GDM1 (cell line): ENCODE results near the gene EYS.
"Not testable (repeated sequence)": the region's sequence is repeated elsewhere in the genome, so short reads cannot be mapped to it uniquely, and the experiment has no call there.

Experiments used
- DNase-seq: peaks from one replicate; lab custom pipeline; 2025; lab: John Stamatoyannopoulos, UW

EYS gene

DNA sequence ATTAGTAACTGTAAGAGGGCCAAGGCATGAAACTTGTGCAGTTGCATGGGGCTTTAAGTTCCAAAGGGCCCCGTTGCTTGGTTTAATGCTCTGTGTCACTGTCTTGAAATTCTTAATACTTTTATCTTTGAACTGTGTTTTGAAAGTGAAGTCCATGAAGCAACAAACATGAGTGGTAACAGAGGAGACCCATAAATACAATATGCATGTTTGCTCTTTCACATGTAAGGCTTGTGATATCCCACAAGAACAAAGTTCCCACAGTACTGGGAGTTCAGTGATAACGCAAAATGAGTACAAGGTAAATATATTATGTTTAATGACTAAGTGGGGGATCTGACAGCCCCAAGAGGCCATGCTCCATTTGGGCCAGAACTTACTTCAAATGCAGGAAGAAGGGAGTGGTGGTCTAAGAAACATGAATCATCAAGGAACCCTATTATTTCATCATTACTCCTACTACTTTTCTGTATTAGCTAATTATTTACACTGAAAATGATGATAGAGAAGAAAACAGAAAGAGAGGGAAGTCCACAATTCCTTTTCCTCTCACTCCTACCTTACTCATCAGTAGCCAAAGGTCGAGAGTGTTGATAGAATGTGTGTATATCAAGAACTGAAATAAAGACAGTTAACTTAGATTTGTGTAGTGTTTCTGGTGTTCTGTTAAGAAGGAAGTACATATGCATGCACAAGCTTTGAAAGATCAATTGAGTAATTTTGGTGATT, 1914.1 kb downstream of the EYS start:
- no peak for DNase-seq

DNA sequence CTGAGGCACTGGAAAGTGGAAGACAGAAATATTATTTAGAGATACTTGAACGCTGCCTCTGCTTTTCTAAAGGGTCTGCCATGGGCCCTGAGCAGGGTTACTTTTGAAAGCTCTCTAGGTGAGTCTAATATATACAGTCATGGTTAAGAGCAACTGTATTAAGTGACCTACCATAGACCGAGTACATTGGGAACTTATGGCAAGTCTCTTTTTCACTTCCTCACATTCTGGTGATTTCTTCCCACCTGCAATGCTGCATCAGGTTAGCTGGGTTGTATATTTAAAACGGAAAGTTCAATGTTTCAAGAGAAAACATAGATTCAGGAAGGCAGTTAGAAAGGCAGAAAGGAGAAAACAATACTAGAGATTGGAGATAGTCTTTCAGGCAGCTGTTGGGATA, 1916.7 kb downstream of the EYS start:
- DNase-seq, result no peak

DNA sequence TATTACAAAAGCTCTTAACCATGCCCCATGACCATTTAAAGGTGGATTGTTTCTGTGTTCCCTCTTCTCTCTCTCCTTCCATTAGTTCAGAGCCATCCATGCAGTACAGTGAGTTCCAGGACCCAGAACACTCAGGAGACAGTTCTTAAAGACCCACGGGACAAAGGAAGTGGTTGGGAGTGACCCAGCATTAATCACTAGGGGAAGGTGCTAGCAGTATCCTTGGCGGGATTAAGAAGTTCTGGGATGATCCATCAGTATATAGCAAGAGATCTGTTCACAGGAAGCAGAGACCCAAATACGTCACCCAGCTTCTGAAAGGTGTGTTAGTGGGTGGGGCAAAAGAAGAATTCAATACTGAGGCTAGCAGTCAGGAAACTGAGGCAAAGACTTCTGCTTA, 1917.3 kb downstream of the EYS start:
- no peak for DNase-seq

DNA sequence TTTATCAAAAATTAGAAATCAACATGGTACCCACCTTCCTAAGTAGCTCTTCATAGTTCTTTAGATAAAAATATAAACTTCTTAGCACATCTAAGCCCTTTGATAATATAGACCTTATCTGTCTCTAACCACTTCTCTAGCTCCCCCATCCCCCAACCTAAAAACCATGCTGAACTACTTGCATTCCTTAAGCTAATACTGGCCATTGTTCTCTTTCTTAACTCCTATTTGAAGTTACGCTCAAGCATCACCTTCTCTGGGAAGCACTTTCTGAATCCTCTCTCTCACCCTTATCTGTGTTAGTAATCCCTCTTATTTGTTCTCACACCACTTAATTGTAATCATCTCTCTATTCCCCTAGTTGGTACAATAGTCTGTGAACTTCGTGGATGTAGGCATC, 1918.5 kb downstream of the EYS start:
- no peak for DNase-seq

DNA sequence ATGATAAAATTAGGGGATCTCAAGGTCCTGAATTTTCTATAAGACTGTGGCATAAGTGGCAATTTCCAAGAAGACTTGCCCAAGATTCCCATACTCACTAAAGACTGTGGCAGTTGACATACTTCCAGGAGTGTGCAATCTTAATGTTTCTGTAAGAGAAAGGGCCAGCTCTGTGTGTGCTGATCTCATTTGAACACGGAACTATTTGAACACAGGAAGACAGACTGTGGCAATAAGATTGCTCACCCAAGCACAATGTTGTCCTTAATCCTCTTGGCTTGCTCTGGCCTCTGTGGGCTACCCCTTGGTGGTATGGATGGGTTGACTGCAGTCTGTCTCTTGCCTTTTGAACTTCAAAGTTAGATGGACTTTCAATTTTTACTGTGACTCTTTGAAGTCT, 1920.0 kb downstream of the EYS start:
- no peak for DNase-seq

DNA sequence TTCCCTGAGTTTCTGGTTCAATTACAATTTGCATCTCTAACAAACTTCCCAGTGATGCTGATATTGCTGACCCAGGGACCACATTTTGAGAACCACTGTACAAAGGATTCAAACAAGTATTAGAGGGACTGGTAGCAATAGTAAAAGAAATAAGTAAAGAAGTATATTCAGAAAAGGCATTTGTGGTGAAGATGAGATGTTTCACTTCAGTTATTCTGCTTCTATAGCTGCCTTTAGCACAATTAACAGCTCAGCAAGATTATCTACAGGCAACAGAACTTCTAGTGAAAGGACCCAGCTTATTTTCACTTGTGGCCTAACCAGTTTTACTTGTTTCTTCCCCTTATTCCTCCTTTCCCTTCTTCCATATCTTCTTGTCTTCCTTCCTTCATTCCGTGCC, 1922.0 kb downstream of the EYS start:
- DNase-seq, result no peak

DNA sequence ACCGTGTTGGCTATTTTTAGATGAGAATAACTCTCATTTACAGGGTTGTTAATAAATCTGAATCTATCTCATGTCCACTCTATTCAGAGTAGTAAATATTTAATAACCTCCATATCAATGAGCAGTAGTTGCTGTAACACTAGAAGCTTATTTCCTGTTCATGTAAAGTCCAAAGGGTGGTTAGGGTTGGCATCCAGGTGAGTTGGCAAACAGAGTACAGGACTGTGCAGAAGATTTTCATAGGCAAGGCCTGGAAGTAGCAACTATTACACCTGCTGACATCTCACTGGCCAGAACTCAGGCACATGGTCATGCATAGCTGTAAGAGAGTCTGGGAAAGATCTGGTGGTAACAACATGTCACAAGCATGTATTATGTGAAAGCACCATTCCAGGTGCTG, 1923.9 kb downstream of the EYS start:
- no peak for DNase-seq

DNA sequence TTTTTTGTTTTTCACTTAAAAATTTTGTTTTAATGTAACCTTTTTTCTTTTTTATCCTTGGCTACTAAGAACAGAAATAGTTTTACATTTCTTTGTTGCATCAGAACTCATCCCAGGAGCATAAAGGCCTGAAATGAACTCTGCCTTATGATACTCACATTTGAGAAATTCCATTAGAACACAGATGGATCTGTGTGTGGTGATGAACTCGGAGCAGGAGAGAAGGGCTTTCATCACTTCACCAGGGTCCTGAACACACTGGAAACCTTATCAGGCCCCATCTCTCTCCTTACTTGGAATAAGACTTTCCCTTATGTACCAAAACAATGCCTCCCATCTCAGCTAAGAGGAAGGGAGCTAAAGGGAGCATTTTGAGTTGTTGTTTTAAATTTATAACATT, 1932.1 kb downstream of the EYS start:
- no peak for DNase-seq

DNA sequence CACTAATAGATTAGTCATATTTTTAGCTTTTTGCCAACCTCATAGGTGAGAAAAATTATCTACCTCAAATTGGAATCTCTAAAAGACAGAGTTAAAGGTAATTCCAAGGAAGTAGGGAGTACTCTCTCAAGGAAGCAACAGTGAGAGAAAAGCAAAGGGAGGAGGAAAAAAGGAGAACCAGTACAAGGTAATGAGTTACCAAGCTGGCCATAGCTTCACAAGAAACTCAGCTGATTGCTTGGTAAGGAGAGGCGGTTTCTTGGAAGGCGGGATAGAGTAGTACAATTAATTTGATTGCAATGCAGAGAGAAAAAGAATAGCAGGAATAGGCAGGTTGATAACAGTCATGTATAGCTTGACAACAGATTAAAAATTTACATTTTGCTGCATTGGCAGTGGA, 1933.8 kb downstream of the EYS start:
- no peak for DNase-seq

DNA sequence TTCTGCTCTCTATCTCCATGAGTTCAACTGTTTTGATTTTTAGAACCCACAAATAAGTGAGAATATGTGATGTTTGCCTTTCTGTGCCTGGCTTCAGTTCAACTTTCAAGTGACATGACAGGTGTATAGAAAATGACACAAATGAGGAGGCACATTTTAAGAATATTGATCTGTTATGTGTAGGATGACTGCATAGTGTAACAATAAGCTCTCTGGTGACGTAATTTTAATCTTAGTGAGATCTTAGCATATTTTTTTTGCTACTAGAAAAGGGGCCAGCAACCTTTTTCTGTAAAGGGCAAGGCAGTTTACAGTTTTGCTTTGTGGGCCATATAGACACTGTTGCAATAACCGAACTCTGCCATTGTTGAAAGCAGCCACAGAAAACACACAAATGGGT, 1941.2 kb downstream of the EYS start:
- no peak for DNase-seq

DNA sequence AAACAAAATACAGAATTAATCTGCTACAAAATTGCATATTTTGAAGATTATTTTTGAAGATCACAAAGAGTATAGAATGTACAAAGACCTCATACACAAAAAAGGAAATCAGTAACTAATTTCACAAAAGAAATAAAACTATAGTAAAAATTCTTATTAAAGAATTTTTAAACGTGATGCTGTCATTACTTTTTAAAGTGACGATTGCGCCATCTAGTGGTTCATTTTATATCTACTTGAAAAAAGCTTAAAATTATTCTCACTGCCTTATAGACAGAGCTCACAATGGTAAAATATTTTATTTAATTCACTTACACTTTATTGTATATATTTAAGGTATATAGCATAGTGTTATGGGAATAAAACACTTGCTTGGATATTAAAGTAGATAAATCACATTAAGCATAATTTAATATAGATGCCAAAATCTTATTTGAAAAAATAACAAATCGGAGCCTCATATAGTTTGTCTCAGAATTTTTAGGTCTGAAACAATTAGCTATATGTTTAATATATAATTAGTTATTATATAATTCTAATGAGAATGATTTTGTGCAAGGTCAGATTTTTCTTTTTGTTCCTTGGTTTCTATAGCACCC, 1942.6 kb downstream of the EYS start:
- DNase-seq, result no peak

DNA sequence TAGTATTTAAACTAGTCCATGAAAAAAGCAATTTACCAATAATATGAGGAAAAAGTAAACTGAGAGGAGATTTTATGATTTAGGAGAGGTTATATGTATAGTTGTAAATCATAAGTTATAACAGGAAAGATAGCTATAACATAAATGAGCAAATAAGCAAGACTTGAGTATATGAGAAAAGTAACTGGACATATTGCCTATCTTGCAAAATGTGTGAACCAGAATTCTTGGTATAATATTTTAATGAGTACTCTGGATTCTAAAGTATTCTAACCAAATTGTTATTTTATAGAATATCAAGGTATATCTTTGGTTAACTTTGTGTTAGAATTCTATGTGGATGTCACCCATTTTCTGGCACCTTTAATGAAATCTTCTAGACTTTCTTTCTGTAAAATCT, 1946.8 kb downstream of the EYS start:
- DNase-seq, result no peak

DNA sequence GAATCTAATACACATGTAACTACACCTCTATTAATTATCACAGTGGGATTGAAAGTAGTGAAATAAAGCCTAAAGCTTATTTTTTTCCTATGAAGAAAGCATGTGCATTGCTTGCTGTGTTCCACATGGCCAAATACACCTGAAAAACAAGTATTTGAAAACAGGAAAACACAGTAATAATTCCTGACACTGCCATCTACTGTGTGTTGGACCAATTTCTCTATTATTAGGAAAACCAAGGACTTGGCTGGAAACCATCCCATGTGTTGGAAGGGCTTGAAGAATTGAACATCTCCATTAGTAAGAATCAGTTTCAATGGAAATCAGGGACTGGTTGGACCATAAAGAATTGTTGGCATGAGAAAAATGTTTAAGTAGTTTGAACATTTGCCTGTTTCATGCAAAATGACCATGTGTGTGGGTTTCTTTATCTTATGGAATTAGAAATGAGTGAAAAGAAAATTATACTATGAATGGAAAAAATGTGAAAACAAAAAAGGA, 1947.4 kb downstream of the EYS start:
- DNase-seq, result no peak

DNA sequence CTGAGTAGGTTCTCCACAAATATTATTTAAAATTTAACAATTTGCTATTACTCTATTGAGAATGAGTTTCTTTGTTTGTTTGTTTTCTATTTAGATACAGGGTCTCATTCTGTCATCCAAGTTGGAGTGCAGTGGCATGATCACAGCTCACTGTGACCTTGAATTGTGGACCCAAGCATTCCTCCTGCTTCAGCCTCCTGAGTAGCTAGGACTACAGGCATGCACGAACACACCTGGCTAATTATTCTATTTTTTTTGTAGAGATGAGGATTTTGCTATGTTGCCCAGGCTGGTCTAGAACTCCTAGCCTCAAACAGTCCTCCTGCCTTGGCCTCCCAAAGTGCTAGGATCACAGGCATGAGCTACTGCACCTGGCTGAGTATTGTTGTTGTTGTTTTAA, 1949.2 kb downstream of the EYS start:
- no peak for DNase-seq

DNA sequence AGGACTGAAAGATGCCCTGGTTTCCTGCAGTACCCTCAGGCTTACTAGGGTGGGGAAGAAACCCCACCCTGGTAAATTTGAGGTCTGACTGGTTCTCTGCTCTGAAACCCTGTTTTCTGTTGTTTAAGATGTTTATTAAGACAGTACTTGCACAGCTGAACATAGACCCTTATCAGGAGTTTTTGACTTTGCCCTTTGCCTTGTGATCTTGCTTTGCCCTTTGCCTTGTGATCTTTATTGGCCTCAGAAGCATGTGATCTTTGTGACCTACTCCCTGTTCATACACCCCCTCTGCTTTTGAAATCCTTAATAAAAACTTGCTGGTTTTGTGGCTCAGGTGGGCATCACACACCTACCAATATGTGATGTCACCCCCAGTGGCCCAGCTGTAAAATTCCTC, 1949.8 kb downstream of the EYS start:
- not testable (repeated sequence) for DNase-seq

DNA sequence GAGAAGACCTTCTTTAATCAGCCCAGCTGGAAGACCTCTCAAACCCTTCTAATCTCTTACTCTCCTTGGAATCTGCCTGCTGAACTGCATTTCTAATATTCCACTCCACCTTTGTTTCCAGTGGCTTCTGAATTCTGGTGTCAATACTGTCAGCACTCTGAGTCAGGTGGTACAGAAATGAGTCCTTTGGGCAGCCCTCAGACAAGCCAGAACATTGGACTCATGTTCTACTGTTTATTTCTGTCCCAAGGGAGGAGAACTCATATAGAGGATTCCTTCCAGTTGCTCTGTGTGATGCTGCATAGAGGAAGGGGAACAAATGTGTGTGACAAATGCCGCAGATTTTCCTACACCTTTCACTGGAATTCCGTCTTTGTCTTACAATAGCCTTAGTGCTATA, 1956.6 kb downstream of the EYS start:
- DNase-seq, result no peak

DNA sequence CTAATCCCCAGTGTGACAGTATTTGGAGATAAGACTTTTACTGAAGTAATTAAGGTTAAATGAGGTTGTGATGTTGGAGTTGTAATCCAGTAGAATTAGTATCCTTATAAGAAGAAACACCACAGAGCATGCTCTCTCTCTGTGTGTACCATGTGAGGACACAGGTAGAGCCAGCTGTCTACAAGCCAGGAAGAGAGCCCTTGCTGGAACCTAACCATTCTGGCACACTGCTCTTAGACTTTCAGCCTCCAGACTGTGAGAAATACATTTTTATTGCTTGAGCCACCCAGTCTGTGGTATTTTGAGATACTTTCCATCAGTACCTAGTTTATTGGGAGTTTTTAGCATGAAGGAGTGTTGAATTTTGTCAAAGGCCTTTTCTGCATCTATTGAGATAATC, 1961.2 kb downstream of the EYS start:
- DNase-seq, result no peak

DNA sequence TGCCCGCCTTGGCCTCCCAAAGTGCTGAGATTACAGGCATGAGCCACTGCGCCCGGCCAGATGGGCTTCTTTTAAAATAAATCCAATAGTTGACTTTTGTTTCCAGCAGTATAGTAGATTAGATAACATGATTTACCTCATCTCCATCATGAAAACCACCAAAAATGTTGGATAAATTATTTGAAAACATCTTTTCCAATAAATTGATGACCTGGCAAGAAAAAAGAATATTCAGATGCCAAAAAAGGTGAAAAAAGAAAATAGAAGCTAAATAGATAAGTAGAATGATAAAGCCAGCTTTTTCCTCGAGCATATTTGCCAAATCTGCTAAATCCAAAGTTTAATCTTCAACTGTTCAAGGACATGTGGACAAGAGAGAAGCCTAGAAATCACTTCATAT, 1962.2 kb downstream of the EYS start:
- DNase-seq, result no peak

DNA sequence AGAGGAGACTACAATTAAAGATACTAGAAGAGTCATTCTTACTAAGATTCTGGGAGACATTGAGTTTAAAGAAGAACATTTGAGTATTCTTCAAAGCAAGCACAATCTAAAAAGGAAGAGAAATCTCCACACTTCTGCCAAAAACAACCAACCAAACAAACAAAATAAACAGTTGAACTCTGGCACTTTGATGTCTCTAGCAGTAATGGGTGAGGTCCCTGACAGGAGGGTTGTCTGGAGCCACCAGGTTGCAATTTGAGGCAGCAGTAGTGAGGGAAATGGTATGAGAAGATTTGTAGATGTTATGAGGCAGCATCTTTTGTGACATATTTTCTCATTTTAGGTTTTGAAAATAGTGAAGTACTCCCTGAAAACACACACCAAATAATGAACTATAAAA, 1963.3 kb downstream of the EYS start:
- DNase-seq, result no peak

DNA sequence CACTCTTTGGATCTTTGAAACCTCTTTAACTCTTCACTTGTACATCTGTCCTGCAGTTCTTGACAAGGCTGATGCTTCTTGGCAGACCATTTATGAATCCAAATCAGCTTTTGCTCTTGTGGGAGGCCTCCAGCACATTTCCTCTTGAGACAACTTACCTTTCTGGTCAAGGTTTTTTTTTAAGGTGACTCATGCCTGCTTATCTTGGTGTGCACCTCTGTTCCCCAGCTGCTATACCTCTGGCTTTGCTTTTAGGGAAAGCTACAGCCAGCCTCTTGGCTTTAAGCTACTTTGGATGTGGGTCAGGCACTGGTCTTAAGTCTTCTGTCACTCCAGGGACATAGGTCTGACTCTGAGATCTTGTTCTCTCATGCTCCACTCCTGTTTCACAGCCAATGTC, 1965.0 kb downstream of the EYS start:
- DNase-seq, result no peak

DNA sequence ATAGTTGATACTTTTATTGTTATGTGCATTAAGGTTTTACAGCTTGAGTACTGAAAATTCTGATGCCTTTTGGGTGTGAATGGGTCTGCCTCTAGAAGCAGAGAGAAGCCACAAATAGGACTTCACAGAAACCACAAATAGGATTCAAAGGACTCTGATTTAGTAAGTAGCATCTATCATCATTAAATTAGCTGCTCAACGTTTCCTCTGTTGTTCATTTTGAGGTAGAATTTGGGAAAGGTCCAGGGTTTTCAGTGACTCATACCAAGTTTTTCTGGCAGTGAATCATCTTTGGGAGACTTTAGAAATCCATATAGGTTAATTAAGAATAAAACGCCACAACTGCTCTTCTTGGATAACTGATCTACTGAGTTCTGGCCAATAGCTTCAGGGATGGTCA, 1966.3 kb downstream of the EYS start:
- DNase-seq, result no peak

DNA sequence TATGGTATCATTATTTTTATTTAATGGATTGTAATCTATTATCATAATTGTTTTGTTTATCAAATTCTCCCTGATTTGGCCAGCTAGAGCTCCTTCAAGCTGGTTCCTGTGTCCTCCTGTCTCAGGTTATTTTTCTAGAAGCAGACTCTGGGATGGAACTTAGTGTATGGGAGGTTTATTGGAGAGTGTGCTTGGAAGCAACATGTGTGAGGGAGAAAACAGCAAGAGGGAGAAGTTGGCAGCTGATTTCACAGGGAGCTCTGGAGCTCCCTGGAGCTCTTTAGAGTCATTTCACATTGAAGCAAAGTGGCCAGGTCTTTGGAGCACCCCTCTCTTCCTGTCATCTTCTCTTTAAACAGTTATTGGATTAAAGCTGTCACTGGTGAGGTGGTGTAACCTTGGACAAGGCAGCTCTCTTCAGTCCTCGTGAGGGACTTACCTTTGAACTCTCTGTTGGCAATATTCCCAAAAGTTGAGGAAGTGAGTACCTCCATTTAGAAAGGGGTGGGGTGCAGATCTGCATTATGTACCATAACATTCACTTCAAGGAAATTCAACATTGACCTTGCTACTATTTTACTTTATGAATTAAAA, 1967.8 kb downstream of the EYS start:
- DNase-seq, result no peak

DNA sequence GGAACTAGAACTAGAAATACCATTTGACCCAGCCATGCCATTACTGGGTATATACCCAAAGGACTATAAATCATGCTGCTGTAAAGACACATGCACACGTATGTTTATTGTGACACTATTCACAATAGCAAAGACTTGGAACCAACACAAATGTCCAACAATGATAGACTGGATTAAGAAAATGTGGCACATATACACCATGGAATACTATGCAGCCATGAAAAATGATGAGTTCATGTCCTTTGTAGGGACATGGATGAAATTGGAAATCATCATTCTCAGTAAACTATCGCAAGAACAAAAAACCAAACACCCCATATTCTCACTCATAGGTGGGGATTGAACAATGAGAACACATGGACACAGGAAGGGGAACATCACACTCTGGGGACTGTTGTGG, 1968.8 kb downstream of the EYS start:
- DNase-seq, result not testable (repeated sequence)

DNA sequence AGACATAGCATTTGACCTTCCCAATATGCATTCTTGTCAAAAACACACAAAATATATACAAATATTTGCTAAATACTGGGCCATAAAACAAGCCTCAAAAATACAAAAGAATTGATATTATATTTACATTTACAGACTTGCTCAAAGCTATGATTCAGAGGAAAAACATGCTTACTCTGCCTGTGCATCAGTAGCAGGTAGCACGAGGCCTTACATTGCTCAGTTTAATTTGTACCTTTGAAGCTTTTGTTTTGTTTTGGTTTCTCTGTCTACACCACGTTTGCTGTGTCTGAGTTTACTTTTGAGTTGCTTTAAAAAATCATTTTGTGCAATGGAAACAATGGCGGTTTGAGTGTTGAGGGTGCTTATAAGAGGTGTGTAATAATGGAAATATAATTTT, 1972.1 kb downstream of the EYS start:
- DNase-seq, result no peak
